Glomerular visceral epithelial cell (primary cell): ENCODE measurements around the gene BACE1-AS.
"Not testable (repeated sequence)": the region's sequence is repeated elsewhere in the genome, so short reads cannot be mapped to it uniquely, and the experiment has no call there.

Source experiments
- DNase-seq: peaks from one replicate; pipeline ENCODE4 v3.0.0-alpha.2; 2016; ENCODE audit errors: extremely low spot score

The BACE1-AS gene

DNA sequence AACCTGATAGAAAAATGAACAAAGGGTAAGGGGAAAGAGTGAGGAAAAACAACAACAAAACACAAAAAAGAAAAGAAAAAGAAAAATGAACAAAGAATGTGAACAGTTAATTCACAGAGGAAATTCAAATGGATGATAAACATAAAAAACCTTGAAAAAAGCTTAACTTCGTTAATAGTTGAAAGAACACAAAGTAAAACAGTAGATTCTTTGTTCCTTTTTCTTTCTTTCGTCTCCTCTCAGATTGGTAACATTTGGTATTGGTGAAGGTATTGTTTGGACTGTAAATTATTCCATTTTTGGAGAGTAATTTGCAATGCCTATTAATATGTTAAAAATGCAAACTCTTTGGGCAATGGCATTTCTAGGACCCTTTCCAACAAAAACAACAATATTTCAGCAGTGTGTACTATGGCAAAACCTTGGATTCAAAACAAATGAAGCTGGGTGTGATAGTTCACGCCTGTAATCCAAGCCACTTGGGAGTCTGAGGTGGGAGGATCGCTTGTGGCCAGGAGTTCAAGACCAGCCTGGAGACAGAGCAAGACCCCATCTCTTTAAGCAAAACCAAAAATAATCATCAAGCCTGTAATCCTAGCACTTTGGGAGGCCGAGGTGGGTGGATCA is 28.2 kb downstream of the BACE1-AS start:
- no peak for DNase-seq

DNA sequence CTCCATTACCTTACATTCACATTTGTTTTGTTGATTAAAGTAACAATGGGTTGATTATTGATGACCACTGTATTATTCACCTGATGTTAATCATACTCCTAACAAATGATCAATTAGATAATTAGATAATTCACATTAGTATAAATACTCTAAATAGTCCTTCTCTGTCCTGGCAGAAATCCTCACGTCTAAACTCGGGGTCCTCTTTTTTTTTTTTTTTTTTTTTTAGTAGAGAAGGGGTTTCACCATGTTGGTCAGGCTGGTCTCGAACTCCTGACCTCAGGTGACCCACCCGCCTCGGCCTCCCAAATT is 36.1 kb downstream of the BACE1-AS start:
- DNase-seq = not testable (repeated sequence)

DNA sequence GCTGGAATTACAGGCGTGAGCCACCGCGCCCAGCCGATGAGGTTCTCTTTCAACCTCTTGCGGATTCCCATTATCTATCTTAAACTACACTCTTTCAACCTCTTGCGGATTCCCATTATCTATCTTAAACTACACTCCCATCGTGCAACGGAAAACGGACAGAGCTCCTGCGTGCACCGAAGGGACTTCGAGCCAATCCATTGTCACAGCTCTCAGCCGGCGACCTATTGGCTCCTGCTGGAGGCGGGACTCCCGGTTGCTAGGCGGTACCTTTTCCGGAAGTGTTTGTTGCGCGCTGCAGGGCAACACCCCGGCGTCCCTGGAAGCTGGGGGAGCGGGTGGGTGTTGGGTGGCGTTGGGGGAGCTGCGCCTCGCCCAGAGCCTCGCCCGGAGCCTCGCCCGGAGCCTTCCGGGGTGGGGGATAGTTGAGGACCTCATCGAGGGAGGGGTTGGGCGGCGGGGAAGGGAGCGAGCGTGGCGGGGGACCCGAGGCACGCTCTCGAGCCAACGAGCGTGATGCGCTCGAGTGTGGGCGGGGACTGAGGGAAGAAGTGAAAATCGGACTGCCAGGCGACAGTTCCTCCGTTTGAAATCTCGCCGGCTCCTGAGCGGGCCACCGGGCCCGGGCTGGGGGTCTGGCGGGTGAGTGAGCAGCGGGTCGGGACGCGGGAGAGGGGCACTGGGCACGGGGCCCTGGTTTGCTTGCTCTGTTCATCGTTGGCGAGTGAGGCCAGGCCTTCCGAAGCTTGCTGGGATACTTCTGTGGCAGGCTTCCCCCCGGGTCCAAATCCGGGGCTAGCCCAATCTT is 36.6 kb downstream of the BACE1-AS start, which contains the start of gene CEP164:
Gene CEP164 (plus strand): TSS at position 288 of the 808 bp plus-strand sequence. CDS start 10,733 bp downstream, outside the sequence.
- peak; percentile 95 for DNase-seq

DNA sequence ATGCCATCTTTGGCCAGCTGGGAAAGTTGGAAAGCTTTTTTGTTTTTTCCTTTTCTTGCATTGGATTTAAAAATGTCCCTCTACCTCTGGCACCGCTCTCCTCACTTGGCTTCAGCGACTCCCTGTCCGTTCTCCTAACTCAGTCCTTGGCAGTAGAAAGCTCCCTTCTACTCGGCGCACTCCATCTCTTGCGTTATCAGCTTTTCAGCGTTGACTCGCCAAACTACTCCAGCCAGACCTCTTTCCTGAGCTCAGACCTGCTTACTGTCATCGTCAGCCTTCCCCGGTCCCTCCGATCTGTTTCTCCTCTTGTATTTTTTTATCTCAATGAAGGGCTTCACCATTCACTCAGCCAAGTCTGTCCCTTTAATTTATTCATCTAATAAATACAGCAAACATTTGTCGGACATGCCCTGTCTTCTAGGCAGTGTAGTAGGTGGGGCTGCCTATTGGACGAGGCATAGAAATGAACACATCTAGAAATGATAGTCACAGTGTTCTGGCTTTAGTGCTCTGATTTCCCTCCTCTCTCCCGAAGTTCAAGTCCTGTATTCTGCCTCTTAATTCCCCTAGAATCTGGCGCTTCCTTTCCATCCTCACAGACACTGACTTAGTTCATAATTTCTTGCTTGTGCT is 37.3 kb downstream of the BACE1-AS start:
- DNase-seq = peak; percentile 23

DNA sequence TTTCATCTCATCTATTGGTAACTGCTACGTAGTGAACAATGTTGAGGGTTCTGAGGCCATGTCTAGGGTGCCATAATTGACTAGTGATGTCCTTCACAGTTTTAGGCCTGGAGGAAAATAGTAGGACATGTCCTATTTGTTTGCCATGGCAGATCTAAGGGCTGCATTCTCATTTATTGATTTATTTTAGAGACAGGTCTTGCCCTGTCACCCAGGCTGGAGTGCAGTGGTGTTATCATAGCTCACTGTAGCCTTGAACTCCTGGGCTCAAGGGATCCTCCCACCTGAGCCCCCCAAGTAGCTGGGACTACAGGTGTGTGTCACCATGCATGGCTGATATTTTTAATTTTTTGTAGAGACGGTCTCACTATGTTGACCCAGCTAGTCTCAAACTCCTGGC is 41.7 kb downstream of the BACE1-AS start:
- DNase-seq = no peak

DNA sequence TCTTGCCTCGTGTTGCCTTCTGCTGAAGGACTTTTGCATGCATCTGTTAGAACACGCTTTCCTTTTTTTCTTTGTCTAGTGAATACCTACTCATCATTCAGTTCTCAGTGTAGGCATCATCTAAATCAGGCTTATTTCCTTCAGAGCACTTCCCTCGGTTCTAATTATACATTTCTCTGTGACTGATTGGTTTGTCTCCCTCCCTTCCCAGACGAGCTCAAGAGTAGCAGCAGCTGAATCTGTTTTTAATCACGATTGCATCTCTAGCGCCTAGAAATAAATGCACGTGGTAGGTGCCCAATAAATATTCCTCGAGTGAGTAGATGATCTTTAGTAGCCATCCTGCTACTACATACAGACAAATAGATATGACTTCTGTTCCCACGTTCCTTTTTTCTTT is 42.8 kb downstream of the BACE1-AS start:
- DNase-seq = no peak

DNA sequence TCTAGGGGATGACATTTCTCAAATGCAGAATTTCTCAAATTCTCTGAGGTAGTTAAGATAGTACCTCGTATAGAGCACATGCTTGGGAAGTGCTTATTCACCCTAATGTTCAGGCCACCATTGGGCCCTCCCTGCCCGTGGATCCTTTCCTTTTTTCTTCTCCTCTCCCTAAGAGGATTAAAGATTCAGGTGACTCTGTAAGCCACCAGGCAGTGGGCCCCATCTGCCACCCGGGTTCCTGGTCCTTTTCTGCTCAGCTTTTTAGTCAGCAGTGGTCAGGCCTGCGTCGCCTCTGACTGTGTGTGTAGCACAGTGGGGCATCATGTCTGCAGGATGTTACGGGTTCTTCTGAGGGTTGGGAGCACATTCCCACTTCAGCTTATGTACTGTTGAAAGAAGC is 43.8 kb downstream of the BACE1-AS start:
- no peak for DNase-seq

DNA sequence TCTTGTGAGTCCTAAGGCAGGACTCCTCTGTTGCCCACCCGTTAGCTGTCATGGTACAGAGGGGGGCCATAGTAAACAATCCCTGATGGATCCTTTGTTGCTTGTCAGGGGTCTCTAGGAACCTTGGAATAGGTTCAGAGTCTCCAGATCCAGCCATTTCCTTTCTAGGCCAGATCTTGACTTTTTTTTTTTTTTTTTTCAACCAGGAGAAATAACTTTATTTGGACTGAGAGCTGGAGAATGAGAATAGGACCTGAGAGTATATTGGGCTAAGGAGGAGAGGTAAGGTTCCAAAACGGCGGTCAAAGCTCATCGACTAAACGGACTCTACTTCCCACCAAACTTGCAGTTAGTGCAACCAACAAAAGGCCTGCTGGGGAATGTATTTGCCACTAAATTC is 44.3 kb downstream of the BACE1-AS start:
- no peak for DNase-seq

DNA sequence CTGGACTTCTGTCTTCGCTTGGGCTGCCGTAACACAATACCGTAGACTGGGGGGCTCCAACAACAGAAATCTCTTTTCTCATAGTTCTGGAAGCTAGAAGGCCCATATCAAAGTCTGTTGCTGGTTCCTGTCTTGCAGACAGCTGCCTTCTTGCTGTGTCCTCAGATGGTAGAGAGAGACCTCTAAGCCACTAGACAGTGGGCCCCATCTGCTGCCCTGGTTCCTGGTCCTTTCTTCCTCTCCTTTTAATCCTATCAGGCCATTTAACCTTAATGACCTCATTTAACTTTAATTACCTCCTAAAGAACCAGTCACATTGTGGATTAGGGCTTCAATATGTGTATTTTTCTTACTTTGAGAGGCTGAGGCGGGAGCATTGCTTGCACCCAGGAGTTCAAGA is 45.9 kb downstream of the BACE1-AS start:
- no peak for DNase-seq
